Neural cell (in vitro differentiated cells): Measurements from ENCODE around the gene TMEM135.

Source experiments
- CTCF ChIP-seq: fragments of 450-650 bp; IDR thresholded peaks from 2 replicates; pipeline ENCODE4 v1.5.1; 2014; ENCODE audit warnings: antibody characterized with exemption, mild to moderate bottlenecking, moderate library complexity; ENCODE audit not compliant: poor library complexity, severe bottlenecking
- EZH2 ChIP-seq: fragments of 200-600, 300-800 bp; shearing (Covaris generic), sonication (generic); IDR thresholded peaks from 2 replicates; pipeline ENCODE4 v1.6.1; 2014; ENCODE audit warnings: antibody characterized with exemption, low read length, borderline replicate concordance, mild to moderate bottlenecking; ENCODE audit not compliant: insufficient read depth, poor library complexity, severe bottlenecking

- no peak for TF ChIP-seq EZH2
- no peak for TF ChIP-seq CTCF
Observed at GRCh38 chr11:87329172-87329571, 291.4 kb downstream of the TMEM135 start.
